CD4-positive, alpha-beta T cell treated with Interleukin-17A for 4 hours (primary cell): ENCODE measurements around the gene MALRD1.

Experiments used
- DNase-seq: peaks from one replicate; pipeline ENCODE4 v3.0.0-alpha.2; 2020; ENCODE audit warnings: mixed read lengths

Gene MALRD1

GRCh38 chr10:19385846-19386450, 337.3 kb downstream of the MALRD1 start:
- DNase-seq = no peak

- no peak for DNase-seq
These were observed 360.3 kb downstream of the MALRD1 start for GRCh38 chr10:19408924-19409323.

DNA sequence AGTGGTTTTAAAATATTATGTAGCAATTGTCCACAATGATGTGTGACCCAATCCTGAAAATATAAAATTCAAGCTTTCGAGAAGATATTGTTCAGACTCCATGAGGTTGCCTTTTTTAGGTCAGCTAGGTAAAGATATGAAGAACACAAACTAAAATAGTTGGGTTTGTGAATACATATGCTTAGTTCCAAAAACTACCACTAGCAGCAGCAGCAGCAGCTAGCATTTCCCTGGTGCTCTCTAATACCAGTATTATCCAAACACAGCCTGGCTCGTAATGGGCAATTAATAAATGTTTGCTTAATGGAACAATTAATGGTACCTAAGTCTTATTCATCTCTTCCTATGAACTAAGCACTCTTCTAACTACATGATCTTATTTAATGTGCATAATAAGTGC, 362.5 kb downstream of the MALRD1 start:
- no peak for DNase-seq

DNA sequence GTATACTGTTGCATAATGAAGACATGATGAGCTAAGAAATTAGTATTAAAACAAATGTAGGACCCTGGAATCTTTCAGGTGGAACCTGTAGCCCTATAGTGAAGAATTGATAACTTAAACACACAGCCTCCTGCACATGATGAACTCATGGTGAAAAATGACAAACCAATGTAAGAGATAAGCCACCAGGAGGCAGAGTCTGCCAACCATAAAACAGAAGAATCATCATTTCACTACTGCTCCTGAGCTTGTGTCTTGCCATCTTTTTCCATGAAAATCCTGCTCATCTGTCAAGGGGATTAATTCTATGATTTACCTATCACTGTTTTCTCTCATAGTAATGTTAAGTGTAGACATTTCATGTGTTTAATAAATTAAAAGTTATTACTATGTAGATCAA, 363.9 kb downstream of the MALRD1 start:
- DNase-seq = no peak

DNA sequence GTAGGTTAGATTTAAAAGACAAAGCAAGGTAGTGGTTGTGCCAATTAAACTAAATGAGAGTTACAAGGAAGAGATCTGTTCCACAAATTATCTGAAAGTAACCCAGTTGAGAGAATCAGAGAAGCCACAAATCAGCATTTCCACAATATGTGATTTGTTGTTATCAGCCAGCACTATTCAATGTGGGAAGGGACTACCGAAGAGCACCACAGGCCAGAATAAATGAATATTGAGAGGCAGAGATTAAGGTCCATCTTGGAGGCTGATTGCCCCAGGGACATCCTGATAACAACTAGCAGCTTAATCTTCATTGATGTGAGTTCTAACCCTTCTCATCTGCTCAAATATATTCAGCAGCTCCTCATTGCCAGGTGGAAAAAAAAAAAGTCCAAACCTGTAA, 367.6 kb downstream of the MALRD1 start:
- no peak for DNase-seq

- no peak for DNase-seq
These were observed 369.1 kb downstream of the MALRD1 start for GRCh38 chr10:19417740-19418139.

GRCh38 chr10:19421674-19422073, 373.1 kb downstream of the MALRD1 start:
- DNase-seq = no peak

- no peak for DNase-seq
These were observed 377.4 kb downstream of the MALRD1 start for GRCh38 chr10:19426034-19426433.

GRCh38 chr10:19431622-19432351, 383.2 kb downstream of the MALRD1 start:
- no peak for DNase-seq

DNA sequence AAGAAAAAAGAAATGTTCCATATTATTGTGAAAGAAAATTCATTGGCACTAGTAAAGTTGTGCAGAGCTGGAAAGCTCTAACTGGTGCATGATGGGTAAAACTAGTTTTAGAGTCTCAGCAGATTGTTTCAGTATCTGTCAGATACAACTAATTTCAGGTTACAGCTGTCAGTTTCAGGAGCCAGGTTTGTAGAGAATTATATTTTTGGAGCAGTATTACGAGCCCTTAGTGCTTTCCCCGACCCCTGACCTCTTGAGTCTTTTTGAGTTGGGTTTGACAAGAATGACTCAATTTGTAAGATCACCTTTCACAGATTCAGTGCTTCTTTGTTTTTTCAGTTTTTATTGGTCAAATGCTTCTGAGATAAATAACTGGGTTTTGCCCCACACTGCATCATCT, 401.3 kb downstream of the MALRD1 start:
- no peak for DNase-seq

DNA sequence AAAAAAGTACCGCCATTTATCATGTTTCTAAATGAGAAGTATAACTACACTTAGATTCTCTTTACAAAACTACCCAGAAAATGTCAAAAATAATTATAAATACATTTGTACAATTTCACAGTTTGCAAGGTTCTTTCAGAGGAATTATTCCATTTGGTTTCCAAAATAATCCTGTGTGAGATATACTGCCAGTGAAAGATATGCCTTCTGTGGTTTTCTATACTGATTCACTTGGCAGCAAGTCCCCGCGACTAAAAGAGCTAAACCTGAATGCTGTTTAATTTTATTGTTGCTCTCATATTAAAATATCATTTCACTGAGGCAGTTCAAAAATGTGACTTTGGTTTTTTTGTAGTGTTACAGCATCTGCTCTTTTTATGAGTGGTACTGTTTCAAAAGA, 402.8 kb downstream of the MALRD1 start:
- no peak for DNase-seq

- no peak for DNase-seq
These were observed 403.3 kb downstream of the MALRD1 start for GRCh38 chr10:19451937-19452336.

- DNase-seq = no peak
These were observed 405.4 kb downstream of the MALRD1 start for GRCh38 chr10:19453967-19454366.

GRCh38 chr10:19461588-19461987, 413.0 kb downstream of the MALRD1 start:
- no peak for DNase-seq

- DNase-seq = no peak
These were observed 418.1 kb downstream of the MALRD1 start for GRCh38 chr10:19466709-19467108.

GRCh38 chr10:19468413-19468812, 419.8 kb downstream of the MALRD1 start:
- DNase-seq = no peak

GRCh38 chr10:19469521-19469920, 420.9 kb downstream of the MALRD1 start:
- DNase-seq = no peak

DNA sequence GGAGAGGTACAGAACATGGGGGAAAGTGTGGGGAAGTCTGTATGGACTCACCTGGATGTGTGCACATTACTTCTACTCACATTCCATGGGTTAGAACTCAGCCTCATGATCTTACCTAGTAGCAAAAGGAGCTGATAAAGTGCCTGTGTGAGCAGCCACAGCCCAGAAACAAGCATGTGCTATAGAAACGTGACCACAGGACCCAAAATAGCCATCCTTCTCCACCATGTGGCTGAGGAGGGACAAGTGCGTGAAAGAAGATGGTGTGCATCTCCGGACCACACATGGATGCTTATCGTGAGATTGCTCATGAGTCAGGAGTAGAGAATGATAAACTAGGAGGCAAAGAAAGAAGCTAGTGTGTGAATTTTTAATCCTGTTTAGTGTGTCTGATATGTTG, 431.3 kb downstream of the MALRD1 start:
- DNase-seq = no peak

DNA sequence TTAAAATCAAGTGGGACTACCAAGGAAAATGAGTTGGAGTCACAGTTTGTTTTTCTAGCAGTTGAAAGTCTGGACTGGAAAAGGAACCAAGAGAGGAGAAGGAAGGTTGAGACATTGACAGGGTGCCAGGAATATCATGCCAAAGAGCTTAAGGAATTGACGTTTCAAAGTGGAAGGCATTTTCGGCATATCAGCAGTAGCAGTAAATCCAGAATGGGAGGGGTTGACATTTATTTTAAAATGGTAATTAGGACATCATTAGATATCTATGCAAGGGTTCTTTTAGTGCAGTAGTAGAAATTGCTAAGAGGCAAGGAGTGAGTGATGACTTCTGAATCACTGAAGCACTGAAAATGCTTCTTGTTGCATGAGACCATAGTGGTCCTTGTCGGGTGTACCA, 431.8 kb downstream of the MALRD1 start:
- DNase-seq = no peak

DNA sequence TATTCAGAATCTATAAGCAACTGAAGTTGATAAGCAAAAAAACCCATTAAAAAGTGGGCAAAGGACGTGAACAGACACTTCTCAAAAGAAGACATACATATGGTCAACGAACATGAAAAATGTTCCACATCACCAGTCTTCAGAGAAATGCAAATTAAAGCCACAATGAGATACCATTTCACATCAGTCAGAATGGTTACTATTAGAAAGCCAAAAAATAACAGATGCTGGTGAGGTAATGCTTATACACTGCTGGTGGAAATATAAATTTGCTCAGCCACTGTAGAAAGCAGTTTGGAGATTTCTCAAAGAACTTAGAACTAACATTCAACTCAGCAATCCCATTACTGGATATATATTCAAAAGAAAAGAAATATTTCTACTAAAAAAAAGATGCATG, 434.8 kb downstream of the MALRD1 start:
- DNase-seq = no peak

GRCh38 chr10:19488592-19489280, 440.1 kb downstream of the MALRD1 start:
- no peak for DNase-seq

- DNase-seq = no peak
These were observed 442.6 kb downstream of the MALRD1 start for GRCh38 chr10:19491166-19491565.

DNA sequence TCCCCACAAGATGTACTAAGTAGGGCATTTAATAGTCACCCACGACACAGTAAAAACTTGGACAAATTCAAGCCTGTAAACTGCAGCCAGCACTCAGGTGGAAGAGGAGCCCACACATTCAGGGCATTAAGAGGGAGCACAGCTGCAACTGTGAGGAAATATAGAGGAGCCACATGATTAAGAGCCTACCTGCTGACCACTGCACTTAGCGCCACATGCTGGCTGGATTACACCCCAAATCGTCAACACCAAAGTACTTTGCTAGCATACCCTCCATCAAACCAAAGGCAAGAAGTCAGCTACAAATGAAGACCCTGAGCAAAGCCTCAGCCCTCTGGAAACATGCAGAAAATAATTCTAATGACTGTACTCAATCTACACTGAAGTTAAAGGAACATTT, 445.3 kb downstream of the MALRD1 start:
- DNase-seq = no peak

- DNase-seq = no peak
These were observed 448.4 kb downstream of the MALRD1 start for GRCh38 chr10:19497026-19497425.
